ENCODE data around the gene HLA-DRB1. TPM values are rescaled to one million over a fixed set of nuclear protein-coding genes. Genes with fewer than 3 reads are reported as not detected.

Gene HLA-DRB1
- total RNA-seq, 1 donor from 2014 or later = not detected

- no peaks in the 10 kb centered on the region for H3K27me3 ChIP-seq (ENCODE audit: control insufficient read depth, insufficient read depth, low read length)
- no peaks in the 10 kb centered on the region for H3K36me3 ChIP-seq (ENCODE audit: control insufficient read depth, insufficient read depth, low read length)
- H3K4me3 ChIP-seq (ENCODE audit: low read depth, low read length) = no peak overlapping the region
- DNase-seq (ENCODE audit: low read depth) (no peak), FAIRE-seq (no peak)
- TF ChIP-seq CTCF (IDR thresholded peaks at IDR 0.05; ENCODE audit: insufficient read depth, low read length, severe bottlenecking) = no peak
Observed at GRCh38 chr6:32565511-32565910, 24.1 kb downstream of the HLA-DRB1 start.

GRCh38 chr6:32562940-32563339, 26.7 kb downstream of the HLA-DRB1 start:
- no peak for TF ChIP-seq CTCF (IDR thresholded peaks at IDR 0.05; ENCODE audit: insufficient read depth, low read length, severe bottlenecking)
- DNase-seq (ENCODE audit: low read depth) (no peak), FAIRE-seq (no peak)
- Histone ChIP-seq H3K36me3 (ENCODE audit: control insufficient read depth, insufficient read depth, low read length) (no peaks in the 10 kb centered on the region), H3K27me3 (ENCODE audit: control insufficient read depth, insufficient read depth, low read length) (no peaks in the 10 kb centered on the region), H3K4me3 (ENCODE audit: low read depth, low read length) (no peak overlapping the region)

- H3K27me3 ChIP-seq (ENCODE audit: control insufficient read depth, insufficient read depth, low read length) = no peaks in the 10 kb centered on the region
- no peak overlapping the region for H3K4me3 ChIP-seq (ENCODE audit: low read depth, low read length)
- DNase-seq (ENCODE audit: low read depth) (no peak), FAIRE-seq (no peak)
- H3K36me3 ChIP-seq (ENCODE audit: control insufficient read depth, insufficient read depth, low read length) = no peaks in the 10 kb centered on the region
- TF ChIP-seq CTCF (IDR thresholded peaks at IDR 0.05; ENCODE audit: insufficient read depth, low read length, severe bottlenecking) = no peak
Observed at GRCh38 chr6:32559747-32560146, 29.9 kb downstream of the HLA-DRB1 start.

- no peak for TF ChIP-seq CTCF (IDR thresholded peaks at IDR 0.05; ENCODE audit: insufficient read depth, low read length, severe bottlenecking)
- no peak for FAIRE-seq
- Histone ChIP-seq H3K27me3 (ENCODE audit: control insufficient read depth, insufficient read depth, low read length) (no peaks in the 10 kb centered on the region), H3K36me3 (ENCODE audit: control insufficient read depth, insufficient read depth, low read length) (no peaks in the 10 kb centered on the region), H3K4me3 (ENCODE audit: low read depth, low read length) (no peak overlapping the region)
- DNase-seq (ENCODE audit: low read depth) = no peak
Observed at GRCh38 chr6:32558426-32559057, 31.1 kb downstream of the HLA-DRB1 start.

GRCh38 chr6:32554116-32554965, 35.3 kb downstream of the HLA-DRB1 start:
- no peak for TF ChIP-seq CTCF (IDR thresholded peaks at IDR 0.05; ENCODE audit: insufficient read depth, low read length, severe bottlenecking)
- FAIRE-seq (no peak), DNase-seq (ENCODE audit: low read depth) (no peak)
- Histone ChIP-seq H3K27me3 (ENCODE audit: control insufficient read depth, insufficient read depth, low read length) (no peaks in the 10 kb centered on the region), H3K36me3 (ENCODE audit: control insufficient read depth, insufficient read depth, low read length) (no peaks in the 10 kb centered on the region), H3K4me3 (ENCODE audit: low read depth, low read length) (no peak overlapping the region)
